GM21367 (cell line): ENCODE data around the gene ADSS1.

Source experiments
- ATAC-seq: cut with Tn5 transposase; IDR thresholded peaks from one replicate; pipeline ENCODE4 v1.9.1; 2021; ENCODE audit not compliant: unreplicated experiment

ADSS1 gene

DNA sequence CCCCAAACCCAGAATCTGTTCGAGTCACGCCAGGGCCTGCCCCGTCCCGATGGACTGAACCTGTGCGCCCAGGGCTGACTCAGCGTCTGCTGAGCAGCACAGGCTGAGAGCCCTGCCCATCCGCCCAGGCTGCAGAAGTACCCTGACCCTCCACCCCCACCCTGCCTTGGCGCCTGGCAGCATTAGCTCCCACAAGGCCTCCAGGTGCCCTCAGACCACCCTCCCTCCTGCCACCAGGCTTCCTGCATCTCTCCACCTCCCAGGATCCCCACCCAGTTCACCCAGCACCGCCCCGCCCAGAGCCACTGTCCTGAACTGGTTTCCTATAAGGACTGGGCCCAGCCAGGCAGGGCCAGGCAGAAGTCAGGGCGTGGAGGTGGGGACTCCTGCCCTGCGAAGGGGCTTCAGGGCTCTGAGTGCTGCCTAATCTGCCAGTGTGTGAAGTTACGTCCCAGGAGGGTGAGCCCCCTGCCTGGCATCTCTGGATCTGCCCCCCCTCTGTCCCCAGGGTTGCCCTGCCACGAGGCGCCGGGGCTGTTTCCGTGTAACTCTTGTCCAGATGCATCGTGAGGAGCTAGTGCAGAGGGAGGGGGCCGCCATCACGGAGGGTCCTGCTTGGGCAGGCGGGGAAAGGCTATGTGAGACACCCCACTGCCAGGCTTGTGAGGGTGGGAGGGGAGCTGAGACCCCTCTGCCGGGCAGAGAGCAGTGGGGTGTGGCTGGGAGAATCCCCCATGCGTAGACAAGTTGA lies 9.1 kb downstream of the ADSS1 start:
- ATAC-seq: no peak

DNA sequence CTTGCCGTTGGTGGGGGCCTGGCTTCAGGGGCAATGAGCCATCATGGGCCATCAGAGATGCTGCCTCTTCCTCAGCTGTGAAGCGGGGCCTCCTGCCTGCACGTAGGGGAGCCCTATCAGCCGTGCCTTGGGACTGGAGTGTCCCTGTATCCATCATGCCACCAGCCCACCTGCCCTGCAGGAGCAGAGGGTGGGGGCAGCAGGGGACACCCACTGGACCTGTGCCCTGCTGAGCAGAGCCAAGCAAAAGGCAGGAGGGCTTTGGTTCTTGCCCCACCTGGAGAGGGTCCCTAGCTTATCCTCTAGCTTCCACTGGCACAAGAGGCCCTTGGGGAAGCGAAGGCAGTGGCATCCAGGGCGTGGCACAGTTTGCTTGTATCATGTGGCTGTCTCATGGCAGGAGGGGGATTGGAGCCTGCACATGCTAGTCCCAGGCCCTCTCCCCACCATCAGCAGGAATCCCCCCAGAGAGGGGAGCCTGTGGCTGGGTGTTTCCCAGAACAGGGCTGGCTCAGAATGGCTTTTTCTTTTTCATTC lies 10.1 kb downstream of the ADSS1 start:
- no peak for ATAC-seq

DNA sequence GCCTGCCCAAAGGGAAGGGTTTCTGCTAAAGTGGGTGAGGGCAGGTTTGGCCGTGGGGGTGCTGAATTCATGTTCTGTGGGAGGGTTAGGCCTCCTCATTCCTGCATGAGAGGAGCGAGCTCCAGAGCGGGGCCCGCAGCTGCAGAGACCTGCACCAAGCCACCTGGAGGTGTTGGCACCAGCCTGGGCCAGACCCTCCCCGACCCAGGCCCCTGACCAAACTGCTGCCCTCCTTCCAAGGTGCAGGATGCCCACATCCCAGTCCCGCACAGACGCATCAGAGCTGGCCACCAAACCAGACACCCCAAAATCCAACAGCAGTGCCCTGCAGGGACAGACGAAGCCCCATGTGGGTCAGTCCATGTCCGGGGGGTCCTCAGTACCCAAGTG lies 10.6 kb downstream of the ADSS1 start:
- ATAC-seq: no peak

DNA sequence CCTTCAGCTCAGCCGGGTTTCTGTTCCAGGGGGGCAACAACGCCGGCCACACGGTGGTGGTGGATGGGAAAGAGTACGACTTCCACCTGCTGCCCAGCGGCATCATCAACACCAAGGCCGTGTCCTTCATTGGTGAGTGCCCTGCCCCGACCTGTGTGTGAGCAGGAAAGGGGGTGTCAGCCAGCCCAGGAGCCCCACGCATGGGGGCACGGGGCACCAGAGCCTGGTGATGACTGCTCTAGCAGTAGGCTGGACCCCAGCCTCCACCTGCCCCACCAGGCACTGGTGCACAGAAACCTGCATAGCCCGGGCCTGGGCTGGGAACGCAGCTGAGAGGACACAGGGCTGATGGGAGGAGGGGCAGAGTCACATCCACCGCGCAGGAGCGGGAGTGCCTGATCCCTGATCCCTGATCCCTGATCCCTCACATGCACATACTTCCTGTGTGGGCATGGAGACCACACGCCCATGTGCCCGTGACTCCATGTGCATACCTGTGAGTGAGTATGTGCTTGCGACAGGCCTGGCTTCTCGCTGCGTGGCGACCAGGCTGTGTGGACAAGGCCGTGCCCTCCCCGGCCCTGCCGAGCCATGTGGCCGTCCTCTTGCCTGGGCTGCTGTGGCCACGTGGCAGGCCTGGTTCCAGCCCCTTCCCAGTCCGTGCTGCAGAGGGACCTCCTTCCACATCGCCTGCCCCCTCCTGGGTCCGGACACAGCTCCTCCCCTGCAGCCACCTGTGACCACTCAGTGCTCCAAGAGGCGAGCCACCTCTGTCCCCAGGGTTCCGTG lies 11.2 kb downstream of the ADSS1 start:
- ATAC-seq: no peak

DNA sequence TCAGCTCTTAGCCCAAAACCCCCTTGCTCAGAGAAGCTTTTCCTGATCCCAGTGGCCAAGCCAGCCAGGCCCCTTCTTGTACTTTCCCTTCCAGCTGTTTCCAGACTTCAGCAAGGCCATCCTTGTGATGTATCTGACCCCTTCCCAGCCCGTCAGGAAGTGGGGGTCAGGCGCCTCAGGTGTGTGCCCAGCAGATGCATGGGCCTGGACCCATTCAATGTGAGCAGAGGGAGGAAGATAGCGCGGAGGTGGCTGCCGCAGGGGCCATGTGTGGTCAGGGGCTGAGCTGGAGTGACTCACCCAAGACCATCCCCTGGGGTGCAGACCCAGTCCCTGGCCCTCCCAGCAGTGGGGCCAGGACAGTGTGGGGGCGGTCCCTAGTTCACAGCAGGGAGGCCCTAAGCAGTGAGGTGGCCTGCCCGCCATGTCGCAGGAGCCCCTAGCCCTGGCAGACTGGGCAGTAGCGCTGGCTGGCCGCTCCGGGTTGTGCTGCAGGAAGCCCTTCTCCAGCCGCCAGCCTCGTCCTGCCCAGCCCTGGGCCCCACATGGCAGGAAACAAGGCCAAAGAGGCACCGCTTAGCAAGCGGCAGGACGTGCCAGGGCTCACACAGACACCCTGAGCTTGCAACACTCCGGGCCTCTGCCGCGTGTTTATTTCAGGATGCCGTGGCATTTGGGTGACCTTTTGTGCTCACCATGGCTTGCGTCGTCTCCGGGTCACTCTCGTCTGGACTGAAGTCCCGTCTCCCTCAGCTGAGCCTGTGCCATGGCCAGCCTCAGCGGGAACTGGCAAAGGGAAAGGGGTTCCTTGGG lies 12.0 kb downstream of the ADSS1 start:
- ATAC-seq: no peak

DNA sequence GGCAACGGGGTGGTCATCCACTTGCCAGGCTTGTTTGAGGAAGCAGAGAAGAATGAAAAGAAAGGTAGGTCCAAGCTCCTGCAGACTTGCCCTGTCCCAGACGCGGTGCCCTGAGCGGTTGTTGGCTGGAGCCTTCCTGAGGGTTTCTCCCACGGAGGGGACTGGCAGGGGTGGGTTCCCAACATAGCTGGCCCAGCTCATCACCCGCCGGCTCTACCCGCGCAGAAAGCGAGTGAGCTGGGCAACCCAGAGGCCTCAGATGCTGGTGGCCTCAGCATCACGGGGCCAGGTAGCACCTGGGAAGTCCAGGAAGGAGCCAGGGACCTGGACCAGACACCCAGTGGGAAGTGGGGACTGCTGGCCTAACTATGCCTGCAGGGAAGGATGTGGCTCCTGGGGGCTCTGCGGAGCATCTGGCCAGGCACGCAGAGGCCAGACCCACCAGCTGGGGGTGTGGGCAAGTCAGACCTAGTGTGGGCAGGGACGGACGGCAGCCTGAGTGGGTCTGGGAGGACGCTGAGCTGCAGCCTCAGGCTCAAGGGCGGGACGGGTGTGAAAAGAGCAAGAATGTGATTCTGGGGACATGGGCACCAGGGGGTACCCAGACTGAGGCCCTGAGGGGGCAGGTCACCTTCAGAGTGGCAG lies 14.5 kb downstream of the ADSS1 start:
- no peak for ATAC-seq

DNA sequence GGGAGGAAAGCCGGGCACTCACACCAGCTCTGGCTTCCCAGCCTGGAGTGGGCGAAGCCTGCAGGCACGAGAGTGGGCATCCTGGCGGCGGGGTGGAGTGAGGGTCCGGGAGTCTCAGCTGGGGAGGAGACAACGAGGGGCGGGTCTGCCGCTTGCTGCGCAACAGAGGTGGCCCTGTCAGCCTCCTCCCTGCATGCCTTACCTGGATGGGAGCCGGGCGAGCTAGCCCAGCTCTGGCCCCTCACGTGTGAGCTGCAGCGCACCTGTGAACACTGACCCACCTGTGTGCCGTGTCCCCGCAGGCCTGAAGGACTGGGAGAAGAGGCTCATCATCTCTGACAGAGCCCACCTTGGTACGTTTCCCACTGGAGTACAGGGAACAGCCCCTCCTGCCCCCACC lies 15.0 kb downstream of the ADSS1 start:
- no peak for ATAC-seq

DNA sequence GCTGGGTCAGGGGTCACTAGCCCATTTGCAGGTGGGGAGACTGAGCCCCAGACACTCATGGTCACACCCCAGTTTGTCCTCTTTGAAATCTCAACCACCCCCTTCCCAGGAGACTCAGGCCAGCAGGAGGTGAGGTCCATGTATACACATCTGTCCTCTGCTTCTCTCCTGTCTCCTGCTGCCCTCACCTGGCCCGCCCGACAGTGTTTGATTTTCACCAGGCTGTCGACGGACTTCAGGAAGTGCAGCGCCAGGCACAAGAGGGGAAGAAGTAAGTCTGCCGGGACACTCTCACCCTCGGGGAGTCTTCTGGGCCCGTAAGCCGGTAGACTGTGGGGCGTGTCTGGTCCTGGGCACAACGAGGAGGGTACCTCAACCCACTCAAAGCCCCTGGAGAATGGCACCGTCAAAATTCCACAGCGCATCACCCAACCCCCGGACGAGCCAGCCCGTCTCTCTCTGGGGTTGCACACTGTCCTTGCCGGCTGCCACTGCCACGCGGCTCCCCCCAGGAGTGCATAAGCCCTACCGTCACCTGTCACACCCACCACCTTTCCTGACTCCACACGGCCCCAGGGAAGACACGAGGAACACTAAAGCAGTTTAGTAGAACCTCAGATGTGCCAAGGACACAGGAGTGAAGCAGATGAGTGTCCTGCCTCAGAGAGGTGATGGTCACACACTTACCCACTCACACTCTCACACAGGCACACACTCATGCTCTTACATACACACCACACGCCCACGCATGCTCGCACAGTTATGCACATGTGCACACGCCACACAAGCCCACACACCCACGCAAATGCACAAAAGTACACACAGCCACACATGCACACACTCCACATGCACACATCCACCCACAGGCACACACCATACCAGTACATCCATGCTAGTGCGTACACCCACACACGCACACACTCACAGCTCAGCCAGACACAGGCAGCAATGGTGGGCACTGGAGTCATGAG lies 15.8 kb downstream of the ADSS1 start:
- ATAC-seq: no peak

DNA sequence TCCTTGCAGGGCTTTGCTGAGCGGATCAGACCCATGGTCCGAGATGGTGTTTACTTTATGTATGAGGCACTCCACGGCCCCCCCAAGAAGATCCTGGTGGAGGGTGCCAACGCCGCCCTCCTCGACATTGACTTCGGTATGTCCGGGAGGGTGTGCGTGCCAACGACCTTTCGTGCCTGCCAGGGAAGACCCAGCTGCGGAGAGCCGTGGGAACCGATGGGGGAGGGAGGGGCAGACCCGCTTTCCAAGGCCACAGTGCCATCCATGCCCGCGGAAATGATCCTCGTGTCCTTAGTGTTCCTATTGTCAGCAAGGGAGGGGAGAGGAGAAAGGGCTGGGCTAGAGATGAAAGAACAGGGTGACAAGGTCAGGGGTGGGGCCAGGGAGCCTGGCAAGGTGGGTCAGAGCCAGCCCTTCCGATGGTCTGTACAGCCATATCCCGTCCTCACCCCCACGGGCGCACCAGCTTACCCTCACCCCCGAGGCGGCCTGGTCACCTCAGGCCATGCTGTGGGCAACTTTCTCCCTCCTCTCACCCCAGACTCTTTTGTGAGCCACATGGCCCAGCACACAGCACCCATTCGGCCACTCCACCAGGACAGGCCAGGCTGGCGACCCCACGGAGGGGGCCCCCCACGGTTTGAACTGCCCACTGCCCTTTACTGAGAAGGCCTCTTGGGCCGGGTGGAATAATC lies 17.2 kb downstream of the ADSS1 start:
- ATAC-seq: no peak

DNA sequence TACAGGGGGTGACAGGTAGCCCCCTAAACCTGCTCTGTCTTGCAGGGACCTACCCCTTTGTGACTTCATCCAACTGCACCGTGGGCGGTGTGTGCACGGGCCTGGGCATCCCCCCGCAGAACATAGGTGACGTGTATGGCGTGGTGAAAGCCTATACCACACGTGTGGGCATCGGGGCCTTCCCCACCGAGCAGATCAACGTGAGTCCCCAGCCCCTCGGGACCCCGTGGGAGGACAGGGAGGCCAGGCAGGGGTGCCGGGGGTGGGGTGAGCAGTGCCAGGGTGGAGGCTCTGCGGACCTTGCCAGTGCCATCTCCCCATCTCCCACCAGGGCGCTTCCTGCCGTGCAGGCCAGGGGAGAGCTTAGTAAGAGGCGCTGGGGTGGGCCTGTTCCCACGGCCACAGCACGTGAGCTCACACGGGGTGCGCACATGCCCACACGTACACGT lies 17.8 kb downstream of the ADSS1 start:
- no peak for ATAC-seq

DNA sequence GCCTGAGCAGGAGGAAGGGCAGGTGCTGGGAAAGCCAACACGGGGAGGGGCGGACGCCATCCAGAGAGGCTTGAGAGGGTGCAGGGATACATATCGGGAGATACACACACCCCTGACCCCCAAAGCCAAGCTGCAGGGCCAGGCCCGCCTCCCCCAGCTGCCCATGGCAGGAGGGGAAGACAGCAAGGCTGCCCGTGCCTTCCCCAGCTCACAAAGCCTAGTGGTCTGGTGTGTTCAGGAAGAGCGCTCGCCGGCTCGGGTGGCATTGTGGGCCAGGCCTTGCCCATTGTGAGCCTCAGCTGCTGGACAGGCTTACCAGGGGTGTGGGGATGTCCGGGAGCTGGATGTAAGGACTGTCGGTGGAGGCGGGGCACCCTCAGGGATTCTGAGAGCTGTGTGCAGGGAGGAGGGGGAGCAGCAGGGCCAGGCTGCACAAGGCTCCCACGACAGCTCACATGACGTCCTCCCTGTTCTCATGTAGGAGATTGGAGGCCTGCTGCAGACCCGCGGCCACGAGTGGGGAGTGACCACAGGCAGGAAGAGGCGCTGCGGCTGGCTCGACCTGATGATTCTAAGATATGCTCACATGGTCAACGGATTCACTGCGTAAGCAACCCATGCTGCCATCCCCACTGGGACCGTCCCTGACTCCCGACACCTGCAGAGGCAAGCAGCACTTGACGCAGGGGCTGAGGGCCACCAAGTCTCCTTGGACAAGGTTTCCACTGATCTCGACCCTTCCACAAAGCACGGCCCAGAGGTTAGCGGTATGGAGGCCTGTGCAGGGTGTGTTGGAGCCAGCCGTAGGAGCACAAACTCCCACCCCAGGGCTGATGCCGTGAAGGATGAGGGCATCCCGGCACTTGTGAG lies 18.8 kb downstream of the ADSS1 start:
- ATAC-seq: no peak

DNA sequence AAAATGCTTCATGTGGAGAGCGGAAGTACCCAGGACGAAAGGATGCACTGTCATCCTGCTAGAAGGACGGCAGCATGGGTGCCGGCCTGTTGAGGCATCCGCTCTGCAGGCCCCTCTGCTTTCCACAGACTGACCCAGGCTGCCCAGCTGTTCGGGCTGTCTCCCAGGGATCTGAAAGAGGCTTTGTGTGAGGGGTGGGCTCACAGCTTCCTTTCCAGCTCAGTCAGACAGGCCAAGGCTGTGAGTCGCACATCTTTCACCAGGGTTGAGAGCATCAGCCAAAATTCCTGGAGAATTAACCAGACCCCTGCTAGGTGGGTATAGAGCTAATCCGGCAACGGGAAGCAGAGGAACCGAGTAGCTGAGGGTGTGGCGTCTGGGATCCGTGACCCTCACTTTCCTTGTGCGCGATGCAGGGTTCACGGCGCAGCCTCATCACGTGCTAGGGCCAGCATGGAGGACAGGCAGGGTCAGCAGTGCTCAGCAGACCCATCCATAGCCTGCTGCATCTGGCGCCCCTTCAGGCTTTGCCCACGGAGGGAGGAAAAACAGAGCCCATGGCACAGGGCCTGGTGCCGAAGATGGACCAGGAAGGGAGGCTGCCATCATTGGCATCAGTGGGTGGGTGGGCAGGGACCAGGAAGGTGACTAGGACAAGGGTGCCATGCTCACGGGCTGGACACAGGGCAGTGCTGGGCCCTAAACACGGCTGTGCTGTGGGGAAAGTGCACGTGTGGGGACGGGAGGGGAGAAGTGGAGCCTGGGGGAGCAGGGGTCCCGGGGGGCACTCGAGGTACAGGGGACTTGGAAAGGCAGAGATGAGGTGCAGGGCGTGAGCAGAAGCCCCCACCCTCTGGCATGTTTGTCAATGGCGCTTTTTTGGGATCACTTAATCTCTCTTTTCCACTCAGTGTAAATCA lies 19.7 kb downstream of the ADSS1 start:
- no peak for ATAC-seq

DNA sequence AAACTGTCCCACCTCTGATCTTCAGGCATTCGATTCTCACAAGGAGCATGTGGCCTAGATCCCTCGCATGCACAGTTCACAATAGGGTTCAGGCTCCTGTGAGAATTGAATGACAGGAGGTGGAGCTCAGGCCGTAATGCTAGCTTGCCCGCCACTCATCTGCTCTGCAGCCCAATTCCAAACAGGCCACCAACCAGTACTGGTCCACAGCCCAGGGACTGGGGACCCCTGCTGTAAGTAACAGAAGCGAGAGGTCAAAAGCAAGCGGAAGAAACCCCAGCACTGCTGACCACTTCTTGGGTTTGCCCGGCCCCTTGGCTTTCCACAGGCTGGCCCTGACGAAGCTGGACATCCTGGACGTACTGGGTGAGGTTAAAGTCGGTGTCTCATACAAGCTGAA lies 20.5 kb downstream of the ADSS1 start:
- no peak for ATAC-seq

DNA sequence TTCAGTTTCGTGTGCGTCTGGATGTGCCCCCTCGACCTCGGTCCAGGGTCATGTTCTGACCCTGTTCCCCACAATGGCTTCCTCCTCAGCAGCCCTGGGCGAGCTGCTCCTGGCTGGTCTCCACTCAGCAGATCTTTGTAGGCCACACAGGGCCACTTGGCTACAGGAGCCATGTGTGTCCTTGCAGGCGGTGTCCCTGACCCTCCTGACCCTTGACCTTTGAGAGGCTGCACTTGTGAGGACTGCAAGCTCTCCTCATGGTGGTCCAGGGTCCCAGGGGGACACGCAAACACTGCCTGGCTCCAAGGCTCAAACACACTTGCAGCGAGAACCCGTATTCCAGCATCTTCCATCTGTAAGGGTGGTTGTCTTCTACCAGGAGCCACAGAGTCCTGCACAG lies 21.4 kb downstream of the ADSS1 start:
- ATAC-seq: no peak

DNA sequence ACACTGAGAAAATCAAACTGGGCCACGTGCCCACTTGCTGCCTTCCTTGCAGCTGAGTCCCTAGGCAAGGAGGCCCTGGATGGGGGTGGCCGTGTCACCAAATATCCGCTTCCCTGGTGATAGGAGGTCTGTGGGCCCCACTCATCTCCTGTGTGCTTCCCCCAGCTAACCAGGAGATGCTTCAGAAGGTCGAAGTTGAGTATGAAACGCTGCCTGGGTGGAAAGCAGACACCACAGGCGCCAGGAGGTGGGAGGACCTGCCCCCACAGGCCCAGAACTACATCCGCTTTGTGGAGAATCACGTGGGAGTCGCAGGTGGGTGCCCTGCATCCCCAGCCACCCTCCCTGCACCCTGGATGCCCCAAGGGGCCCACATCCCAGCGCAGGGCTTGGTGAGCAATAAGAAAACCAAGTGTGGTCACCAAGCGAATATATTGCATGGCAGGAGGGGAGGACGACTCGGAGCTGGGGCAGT lies 22.1 kb downstream of the ADSS1 start:
- ATAC-seq: no peak

DNA sequence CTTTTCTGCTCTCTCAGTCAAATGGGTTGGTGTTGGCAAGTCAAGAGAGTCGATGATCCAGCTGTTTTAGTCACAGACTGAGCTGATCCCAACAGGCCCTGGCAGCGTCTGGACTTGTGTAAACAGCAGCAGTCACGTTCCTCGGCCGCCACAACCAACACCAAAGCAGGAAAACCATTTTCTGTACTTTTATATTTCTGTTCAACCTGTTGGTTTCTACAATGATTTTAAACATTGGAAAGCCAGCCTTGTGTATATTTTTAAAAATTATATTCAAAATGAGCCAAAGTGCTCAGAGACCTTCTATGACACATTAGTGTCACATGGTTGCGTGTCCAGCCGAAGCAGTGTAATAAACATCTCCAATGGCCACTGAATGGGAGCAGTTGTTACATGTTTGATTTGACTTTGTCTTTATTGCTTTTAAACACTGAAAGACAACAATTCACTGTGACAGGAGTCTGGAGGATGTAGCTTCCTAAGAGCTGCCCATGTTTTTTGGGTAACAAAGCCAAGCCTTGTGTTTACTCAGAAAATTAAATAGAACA lies 23.0 kb downstream of the ADSS1 start:
- no peak for ATAC-seq

DNA sequence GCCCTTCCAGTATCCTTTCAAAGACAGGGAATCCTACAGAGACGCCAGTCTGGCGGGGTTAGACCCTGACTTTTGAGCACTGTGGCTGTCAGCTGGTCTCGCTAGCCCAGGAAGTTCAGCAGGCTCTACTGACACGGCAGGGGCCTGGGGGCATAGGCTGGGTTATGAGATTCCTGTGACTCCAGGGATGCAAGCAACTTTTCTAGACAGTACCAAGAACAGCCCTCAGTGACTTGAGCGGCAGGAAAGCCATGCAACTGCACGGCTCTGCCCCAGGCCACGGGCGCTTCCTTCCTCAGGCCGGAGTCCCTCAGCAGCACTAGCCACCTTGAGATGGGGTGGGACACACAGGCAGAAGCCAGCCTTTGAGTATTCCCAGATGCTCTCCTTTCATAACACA lies 23.8 kb downstream of the ADSS1 start:
- ATAC-seq: no peak
